GM12878 (cell line): ENCODE measurements around the gene LAMB4. TPM values are rescaled to one million over a fixed set of nuclear protein-coding genes. Genes with fewer than 3 reads are reported as not detected.

Source experiments
- ATAC-seq: fragments of 200-7000 bp; cut with Tn5 transposase; 3 replicates; pipeline ENCODE4 v1.9.1; 2020; ENCODE audit warnings: mild to moderate bottlenecking, moderate library complexity
- BruUV-seq: library from RNA; stranded (reverse); fragments of 400-500 nt; replicated peaks from 2 replicates; lab custom pipeline; 2021; lab: Mats Ljungman, UMichigan
- CTCF ChIA-PET: fragments of 300-600 bp; sonication (Branson Sonifier 250); formaldehyde crosslinking; extraction: SDS; loops from one replicate; lab custom pipeline; 2021; ENCODE audit warnings: inconsistent platforms; lab: Yijun Ruan, JAX
- POLR2A ChIA-PET: fragments of 350-600 bp; formaldehyde crosslinking; extraction: SDS; loops from one replicate; lab custom pipeline; 2021; ENCODE audit warnings: inconsistent platforms; lab: Charles Lee
- RAD21 ChIA-PET: fragments of 300-600 bp; sonication (Branson Sonifier 250); formaldehyde crosslinking; loops from one replicate; lab custom pipeline; 2023; ENCODE audit warnings: antibody characterized with exemption; ENCODE audit not compliant: unreplicated experiment; lab: Charles Lee
- SMC1A ChIA-PET: fragments of 300-600 bp; sonication (Branson Sonifier 250); formaldehyde crosslinking; loops from one replicate; lab custom pipeline; 2023; ENCODE audit not compliant: unreplicated experiment, uncharacterized antibody; lab: Charles Lee
- DNase-seq: peaks from one replicate; pipeline ENCODE4 v3.0.0-alpha.2; 2011; ENCODE audit warnings: low read depth, low spot score
- FAIRE-seq: peaks from 3 replicates; lab custom pipeline; 2011; peaks lifted over from hg19 to GRCh38; lab: Jason Lieb, UNC
- H2AFZ ChIP-seq: 2 replicates; pipeline ENCODE4 v1.6.0; 2011; ENCODE audit warnings: low read depth, low read length, control low read depth; ENCODE audit not compliant: control insufficient read depth
- H3K27ac ChIP-seq: 2 replicates; pipeline ENCODE4 v1.5.1; 2011; ENCODE audit warnings: control low read depth; ENCODE audit not compliant: control insufficient read depth, insufficient read depth
- H3K27me3 ChIP-seq, 2 experiments: replicated peaks in 1 of 2; 2 replicates each; pipeline versions ENCODE4 v1.6.0 to v1.6.1; 2011; ENCODE audit warnings: low read length in 1 of 2; ENCODE audit not compliant: control insufficient read depth in 2 of 2, insufficient read depth in 2 of 2
- H3K36me3 ChIP-seq, 2 experiments: 2 replicates each; pipeline ENCODE4 v1.5.1; 2011; ENCODE audit warnings: low read length in 1 of 2; ENCODE audit not compliant: control insufficient read depth in 2 of 2, insufficient read depth in 2 of 2
- H3K4me1 ChIP-seq: 2 replicates; pipeline ENCODE4 v1.6.1; 2011; ENCODE audit warnings: mild to moderate bottlenecking, low read length, moderate library complexity, mixed read lengths; ENCODE audit not compliant: control insufficient read depth, insufficient read depth
- H3K4me2 ChIP-seq: 2 replicates; pipeline ENCODE4 v1.6.0; 2011; ENCODE audit warnings: control low read depth; ENCODE audit not compliant: control insufficient read depth, insufficient read depth
- H3K4me3 ChIP-seq: fragments of 200-600 bp; sonication (generic); 2 replicates; pipeline ENCODE4 v1.5.1; 2016
- H3K79me2 ChIP-seq: 2 replicates; pipeline ENCODE4 v1.6.0; 2011; ENCODE audit warnings: low read length; ENCODE audit not compliant: control insufficient read depth, insufficient read depth
- H3K9ac ChIP-seq: 2 replicates; pipeline ENCODE4 v1.8.0; 2011; ENCODE audit warnings: low read length, control low read depth, mixed read lengths; ENCODE audit not compliant: control insufficient read depth, insufficient read depth
- H3K9me3 ChIP-seq: replicated peaks from 3 replicates; pipeline ENCODE4 v1.5.1; 2011; ENCODE audit warnings: mild to moderate bottlenecking, low read length; ENCODE audit not compliant: control insufficient read depth, insufficient read depth
- H4K20me1 ChIP-seq: 2 replicates; pipeline ENCODE4 v1.6.0; 2011; ENCODE audit not compliant: control insufficient read depth, insufficient read depth
- ATF2 ChIP-seq: IDR thresholded peaks from 2 replicates; pipeline ENCODE4 v1.6.1; 2012; ENCODE audit warnings: low read length, inconsistent platforms
- ATF7 ChIP-seq: fragments of 450-650 bp; IDR thresholded peaks from 2 replicates; pipeline ENCODE4 v1.6.1; 2016; ENCODE audit warnings: low read depth, mild to moderate bottlenecking
- CREM ChIP-seq: IDR thresholded peaks from 2 replicates; pipeline ENCODE4 v1.6.1; 2014; ENCODE audit warnings: antibody characterized with exemption, low read depth
- IKZF1 ChIP-seq: fragments of 450-650 bp; conservative IDR thresholded peaks from 2 replicates; pipeline ENCODE4 v1.6.1; 2017; ENCODE audit warnings: antibody characterized with exemption, mild to moderate bottlenecking
- IKZF2 ChIP-seq, 2 experiments: fragments of 450-650 bp; IDR thresholded peaks; 2 replicates each; pipeline ENCODE4 v1.6.1; 2017; ENCODE audit warnings: mild to moderate bottlenecking in 2 of 2, moderate library complexity in 2 of 2
- MAX ChIP-seq: IDR thresholded peaks from 2 replicates; pipeline ENCODE4 v1.6.1; 2012; ENCODE audit warnings: low read depth, low read length, improper control_type of control experiment
- NFIC ChIP-seq: IDR thresholded peaks from 2 replicates; pipeline ENCODE4 v1.6.1; 2012; ENCODE audit warnings: low read depth, mild to moderate bottlenecking, inconsistent platforms, low read length, moderate library complexity
- NR2F1 ChIP-seq: fragments of 450-650 bp; conservative IDR thresholded peaks from 2 replicates; pipeline ENCODE4 v1.6.1; 2017; ENCODE audit warnings: mild to moderate bottlenecking
- PKNOX1 ChIP-seq: fragments of 450-650 bp; IDR thresholded peaks from 2 replicates; pipeline ENCODE4 v1.6.1; 2016; ENCODE audit warnings: mild to moderate bottlenecking
- PRDM15 ChIP-seq: fragments of 450-650 bp; formaldehyde crosslinking; IDR thresholded peaks from 2 replicates; pipeline ENCODE4 v1.4.0; 2020; ENCODE audit warnings: mild to moderate bottlenecking, moderate library complexity
- RAD21 ChIP-seq: IDR thresholded peaks from 2 replicates; pipeline ENCODE4 v1.6.1; 2011; ENCODE audit warnings: mild to moderate bottlenecking, low read depth, low read length, moderate library complexity; ENCODE audit not compliant: insufficient read depth
- RUNX3 ChIP-seq: IDR thresholded peaks from 2 replicates; pipeline ENCODE4 v1.6.1; 2012; ENCODE audit warnings: low read length, inconsistent platforms
- SPI1 ChIP-seq: IDR thresholded peaks from 2 replicates; pipeline ENCODE4 v1.6.1; 2011; ENCODE audit warnings: low read depth, mild to moderate bottlenecking, low read length, moderate library complexity, borderline replicate concordance; ENCODE audit not compliant: insufficient read depth
- WGBS: methylation state at CpG from one replicate; pipeline ENCODE4 v1.1.6; 2016; ENCODE audit warnings: low lambda C conversion rate; ENCODE audit not compliant: insufficient replicate concordance, insufficient coverage; ENCODE audit errors: missing lambda C conversion rate; 5-methylcytosine and 5-hydroxymethylcytosine counted together
- in situ Hi-C: fragments of 300-500 bp; cut with MboI; formaldehyde crosslinking; loops from 9 replicates; pipeline ENCODE4 v1.14.3; 2018; ENCODE audit warnings: mixed read lengths
- intact Hi-C: fragments of 100-400 bp; cut with micrococcal nuclease; formaldehyde crosslinking; loops from one replicate; pipeline ENCODE4 v1.14.2; 2022; ENCODE audit not compliant: unreplicated experiment
- polyA plus RNA-seq, 11 experiments: library from polyadenylated mRNA; depleted of rRNA in 4 of 11; unstranded in 6 of 11; stranded (reverse) in 5 of 11; fragments of >200 nt; fragmentation: Nextera tagmentation in 4 of 11; fragmentation: Illumina TruSeq in 1 of 11; extraction: Ambion mirVana in 4 of 11; extraction: Trizol in 1 of 11; gene quantifications; 1 replicate in 1 of 11; 2 replicates in 10 of 11; pipeline versions ENCODE4 v1.2.1 to v1.2.3, GENCODE V29; 2011 to 2016; ENCODE audit warnings: inconsistent platforms in 2 of 11, missing spikeins in 2 of 11, low read depth in 1 of 11
- total RNA-seq, 4 experiments: library from RNA; depleted of rRNA in 3 of 4; stranded (reverse); fragments of >200 nt in 3 of 4; fragmentation: Illumina TruSeq in 1 of 4; extraction: Trizol in 1 of 4; gene quantifications; 2 replicates each; pipeline versions ENCODE4 v1.2.1 to v1.2.3, GENCODE V29; 2013 to 2021

The LAMB4 gene
- total and polyA plus RNA-seq, 10 of the 15 experiments (the other 5 are each of a cell fraction or from before 2014, with no cell fraction given) = 0.04 to 0.06 TPM; not detected in 8

- no peaks in the 10 kb centered on the region for H3K36me3 ChIP-seq
- no peak overlapping the region for H3K9ac ChIP-seq
- ATAC-seq (peak; percentile 50), FAIRE-seq (no peak), DNase-seq (no peak)
- POLR2A ChIA-PET = no interaction called here
- in situ Hi-C loops (no loop called here), intact Hi-C loops (loop anchor here (5.0 kb wide), 1 partner anchor 375 kb away; no protein-coding TSS in a partner anchor)
- CTCF ChIA-PET = interaction anchor here (1.0 to 1.9 kb wide), 2 partner anchors 8 to 43 kb away, joined by 3 to 6 read pairs; no protein-coding TSS in a partner anchor
- no peaks in the 10 kb centered on the region for H3K79me2 ChIP-seq
- SMC1A ChIA-PET = interaction anchor here (0.9 to 4.0 kb wide), 2 partner anchors 11 to 16 kb away, joined by 3 to 17 read pairs; no protein-coding TSS in a partner anchor
- BruUV-seq = no TSS peak
- 36% methylated on average over 3 of the region's 3 CpGs for WGBS
- no peaks in the 10 kb centered on the region; a peak in 1 of 4 replicates for H3K27me3 ChIP-seq
- no peaks in the 10 kb centered on the region for H3K4me1 ChIP-seq
- no peak overlapping the region for H3K27ac ChIP-seq
- H2AFZ ChIP-seq = no peak overlapping the region
- no peaks in the 10 kb centered on the region for H3K9me3 ChIP-seq
- RAD21 ChIA-PET = interaction anchor here (1.4 kb wide), 1 partner anchor 12 kb away, joined by 4 read pairs; no protein-coding TSS in a partner anchor
- 0 out of 2 replicates have a peak overlapping the region, but pooled peaks have one; percentile 22 for H3K4me2 ChIP-seq
- no peaks in the 10 kb centered on the region for H4K20me1 ChIP-seq
- H3K4me3 ChIP-seq = no peak overlapping the region
- TF ChIP-seq PKNOX1 (peak; percentile 20), ATF7 (peak; percentile 71), RUNX3 (peak; percentile 54; the same call in 1 of the 2 replicates), NFIC (peak; percentile 58; the same call in 1 of the 2 replicates), SPI1 (peak; percentile 74), RAD21 (no peak), CREM (no peak), IKZF2 (IDR thresholded peaks at IDR 0.05) (peak; percentile 33 to 45; a peak in 2 of 4 replicates), NR2F1 (0 out of 2 replicates have a peak, but pooled peaks have one; percentile 28), PRDM15 (no peak), IKZF1 (peak; percentile 34; the same call in 1 of the 2 replicates), MAX (no peak), ATF2 (peak; percentile 37; the same call in 1 of the 2 replicates)
Observed at GRCh38 chr7:108156897-108157605, 26.9 kb upstream of the LAMB4 start.
